ENCODE data around the gene SLC47A1.

- TF ChIP-seq POLR2A (IDR thresholded peaks at IDR 0.05; ENCODE audit: low read depth, low read length), result no peak
- no peak for TF ChIP-seq SPI1 (IDR thresholded peaks at IDR 0.05; ENCODE audit: low read depth, low read length)
- no peak for TF ChIP-seq POLR2AphosphoS5 (IDR thresholded peaks at IDR 0.05; ENCODE audit: low read depth, low read length)
- TF ChIP-seq TAF1 (IDR thresholded peaks at IDR 0.05; ENCODE audit: low read depth, low read length), result no peak
- TF ChIP-seq POU2F2 (IDR thresholded peaks at IDR 0.05; ENCODE audit: low read depth, low read length), result no peak
Observed at GRCh38 chr17:19613979-19614378, 80.3 kb downstream of the SLC47A1 start.
